Astrocyte (in vitro differentiated cells and primary cell): ENCODE data around the gene BMPR1B.

Experiments
- EZH2 ChIP-seq: IDR thresholded peaks from 2 replicates; pipeline ENCODE4 v1.6.1; 2012; ENCODE audit warnings: mild to moderate bottlenecking, low read length, inconsistent platforms; ENCODE audit not compliant: insufficient read depth
- TF ChIP-seq, protein P1 (sequence below): IDR thresholded peaks from 2 replicates; pipeline ENCODE4 v1.5.1; 2011; ENCODE audit warnings: low read depth, mild to moderate bottlenecking, inconsistent platforms, low read length, moderate library complexity; ENCODE audit not compliant: insufficient read depth

DNA sequence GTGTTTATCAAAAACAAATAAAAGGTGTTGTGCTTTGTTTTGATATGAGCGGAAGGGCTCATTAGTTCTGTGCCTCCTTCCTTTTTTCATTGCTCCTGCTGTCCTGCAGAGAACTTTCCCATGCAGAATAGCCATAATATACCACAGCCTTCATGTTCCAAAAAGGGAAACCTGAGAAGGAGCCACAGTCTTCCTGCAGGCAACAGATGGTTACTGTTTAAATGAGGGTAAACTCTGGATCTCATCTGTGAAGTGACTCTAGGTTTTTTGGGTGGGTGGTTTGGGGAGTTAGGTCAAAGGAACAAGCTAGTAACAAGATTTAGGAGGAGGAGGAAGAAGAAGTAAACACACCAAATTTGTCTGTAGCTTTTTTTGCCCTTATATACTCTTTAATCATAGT is 131.8 kb downstream of the BMPR1B start:
- TF ChIP-seq, protein P1, sequence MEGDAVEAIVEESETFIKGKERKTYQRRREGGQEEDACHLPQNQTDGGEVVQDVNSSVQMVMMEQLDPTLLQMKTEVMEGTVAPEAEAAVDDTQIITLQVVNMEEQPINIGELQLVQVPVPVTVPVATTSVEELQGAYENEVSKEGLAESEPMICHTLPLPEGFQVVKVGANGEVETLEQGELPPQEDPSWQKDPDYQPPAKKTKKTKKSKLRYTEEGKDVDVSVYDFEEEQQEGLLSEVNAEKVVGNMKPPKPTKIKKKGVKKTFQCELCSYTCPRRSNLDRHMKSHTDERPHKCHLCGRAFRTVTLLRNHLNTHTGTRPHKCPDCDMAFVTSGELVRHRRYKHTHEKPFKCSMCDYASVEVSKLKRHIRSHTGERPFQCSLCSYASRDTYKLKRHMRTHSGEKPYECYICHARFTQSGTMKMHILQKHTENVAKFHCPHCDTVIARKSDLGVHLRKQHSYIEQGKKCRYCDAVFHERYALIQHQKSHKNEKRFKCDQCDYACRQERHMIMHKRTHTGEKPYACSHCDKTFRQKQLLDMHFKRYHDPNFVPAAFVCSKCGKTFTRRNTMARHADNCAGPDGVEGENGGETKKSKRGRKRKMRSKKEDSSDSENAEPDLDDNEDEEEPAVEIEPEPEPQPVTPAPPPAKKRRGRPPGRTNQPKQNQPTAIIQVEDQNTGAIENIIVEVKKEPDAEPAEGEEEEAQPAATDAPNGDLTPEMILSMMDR, result no peak
- no peak for TF ChIP-seq EZH2
